ENCODE data around the gene ENTHD1. TPM values are rescaled to one million over a fixed set of nuclear protein-coding genes. Genes with fewer than 3 reads are reported as not detected.

ENTHD1 gene
- total RNA-seq, 3 donors from 2014 or later (not counting 1 experiment from before 2014, with no cell fraction given), result not detected

DNA sequence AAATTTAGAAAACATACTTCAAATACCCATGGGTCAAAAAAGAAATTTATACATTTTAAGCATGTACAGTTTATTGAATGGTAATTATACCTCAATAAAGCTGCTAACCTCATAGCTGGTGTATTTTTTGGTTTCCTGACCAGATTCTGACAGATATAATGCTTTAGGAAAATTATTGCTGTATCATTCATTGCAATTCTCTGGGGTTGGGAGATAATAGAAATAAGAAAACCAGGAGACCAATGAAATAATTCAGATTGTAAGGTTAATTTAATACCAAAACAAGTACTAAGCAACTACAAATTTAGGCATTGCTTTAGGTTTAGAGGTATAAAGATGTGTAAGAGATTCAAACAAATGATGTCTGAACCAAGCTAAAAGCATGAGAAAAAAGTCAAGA is 120.1 kb downstream of the ENTHD1 start:
- no peak overlapping the region for H3K27ac Mint-ChIP-seq
- Histone ChIP-seq H3K9me3 (ENCODE audit: control insufficient read depth, insufficient read depth, low read length) (peaks cover 2% of the 10 kb centered on the region), H3K36me3 (ENCODE audit: control insufficient read depth, insufficient read depth, low read length) (no peaks in the 10 kb centered on the region), H3K27ac (ENCODE audit: low read length) (no peak overlapping the region), H3K27me3 (ENCODE audit: control insufficient read depth, insufficient read depth, low read length) (no peaks in the 10 kb centered on the region), H3K4me1 (ENCODE audit: control insufficient read depth, insufficient read depth, low read length) (no peaks in the 10 kb centered on the region), H3K4me3 (ENCODE audit: low read length) (no peak overlapping the region)
- H3K4me1 Mint-ChIP-seq, result peaks cover 14% of the 10 kb centered on the region in 2 donors
- no peak for ATAC-seq
- H3K9me3 Mint-ChIP-seq, result no peaks in the 10 kb centered on the region
- no peak for TF ChIP-seq CTCF (IDR thresholded peaks at IDR 0.05)
- no peak for DNase-seq
- H3K4me3 Mint-ChIP-seq, result no peak overlapping the region
- H3K36me3 Mint-ChIP-seq, result peaks cover 8% of the 10 kb centered on the region
- peaks cover 7% of the 10 kb centered on the region in 2 donors for H3K27me3 Mint-ChIP-seq (ENCODE audit: low read depth in 2 of 2)
- intact Hi-C loops (cut with micrococcal nuclease), result no loop called here

GRCh38 chr22:39771486-39771885 is 122.1 kb downstream of the ENTHD1 start:
- Mint-ChIP-seq H3K4me3 (no peak overlapping the region), H3K27ac (no peak overlapping the region), H3K36me3 (peaks cover 8% of the 10 kb centered on the region), H3K4me1 (peaks cover 14% of the 10 kb centered on the region in 2 donors), H3K9me3 (no peaks in the 10 kb centered on the region), H3K27me3 (ENCODE audit: low read depth in 2 of 2) (peaks cover 13 to 15% of the 10 kb centered on the region in 2 donors)
- Histone ChIP-seq H3K27ac (ENCODE audit: low read length) (no peak overlapping the region), H3K4me1 (ENCODE audit: control insufficient read depth, insufficient read depth, low read length) (no peaks in the 10 kb centered on the region), H3K9me3 (ENCODE audit: control insufficient read depth, insufficient read depth, low read length) (peaks cover 2% of the 10 kb centered on the region), H3K4me3 (ENCODE audit: low read length) (no peak overlapping the region), H3K36me3 (ENCODE audit: control insufficient read depth, insufficient read depth, low read length) (no peaks in the 10 kb centered on the region), H3K27me3 (ENCODE audit: control insufficient read depth, insufficient read depth, low read length) (no peaks in the 10 kb centered on the region)
- WGBS (ENCODE audit: insufficient coverage), result 87% methylated on average over 2 of the region's 2 CpGs
- TF ChIP-seq CTCF (IDR thresholded peaks at IDR 0.05), result no peak
- no peak for ATAC-seq
- intact Hi-C loops (cut with micrococcal nuclease), result no loop called here
- DNase-seq, result no peak

DNA sequence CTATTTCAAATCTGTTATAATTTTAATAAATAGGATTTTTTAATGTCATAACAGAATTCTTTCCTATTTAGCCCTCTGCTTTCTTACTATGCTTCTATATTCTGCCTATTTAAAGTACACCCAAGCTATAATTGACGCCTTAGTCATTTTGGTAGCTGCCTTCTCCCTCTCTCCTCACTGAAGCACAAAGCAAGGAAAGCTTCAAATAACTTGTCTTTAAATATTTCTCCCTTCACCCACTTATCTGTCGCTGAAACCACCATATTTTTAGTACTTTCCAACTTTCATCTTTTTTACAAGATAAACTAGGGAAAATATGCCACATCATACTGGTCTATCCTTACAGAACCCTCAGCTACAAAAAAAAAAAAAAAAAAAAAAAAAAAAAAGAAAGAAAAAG is 127.9 kb downstream of the ENTHD1 start:
- Histone ChIP-seq H3K27ac (ENCODE audit: low read length) (no peak overlapping the region), H3K36me3 (ENCODE audit: control insufficient read depth, insufficient read depth, low read length) (no peaks in the 10 kb centered on the region), H3K9me3 (ENCODE audit: control insufficient read depth, insufficient read depth, low read length) (no peaks in the 10 kb centered on the region), H3K4me3 (ENCODE audit: low read length) (no peak overlapping the region), H3K27me3 (ENCODE audit: control insufficient read depth, insufficient read depth, low read length) (peaks cover 2% of the 10 kb centered on the region), H3K4me1 (ENCODE audit: control insufficient read depth, insufficient read depth, low read length) (no peaks in the 10 kb centered on the region)
- no peak overlapping the region for H3K4me3 Mint-ChIP-seq
- 77% methylated on average over 2 of the region's 2 CpGs for WGBS (ENCODE audit: insufficient coverage)
- DNase-seq (no peak), ATAC-seq (no peak)
- H3K9me3 Mint-ChIP-seq, result no peaks in the 10 kb centered on the region
- no peaks in the 10 kb centered on the region for H3K4me1 Mint-ChIP-seq
- intact Hi-C loops (cut with micrococcal nuclease), result no loop called here
- H3K27ac Mint-ChIP-seq, result no peak overlapping the region
- H3K27me3 Mint-ChIP-seq (ENCODE audit: low read depth in 2 of 2), result peaks cover 28 to 38% of the 10 kb centered on the region in 2 donors
- H3K36me3 Mint-ChIP-seq, result no peaks in the 10 kb centered on the region
- no peak for TF ChIP-seq CTCF (IDR thresholded peaks at IDR 0.05)

- intact Hi-C loops (cut with micrococcal nuclease), result no loop called here
- H3K27ac ChIP-seq (ENCODE audit: low read length), result no peak overlapping the region
- ATAC-seq (no peak), DNase-seq (no peak)
- Mint-ChIP-seq H3K36me3 (no peaks in the 10 kb centered on the region), H3K27me3 (ENCODE audit: low read depth in 2 of 2) (peaks cover 33 to 44% of the 10 kb centered on the region in 2 donors), H3K4me3 (no peak overlapping the region), H3K9me3 (no peaks in the 10 kb centered on the region), H3K27ac (no peak overlapping the region), H3K4me1 (no peaks in the 10 kb centered on the region)
- 63% methylated on average over 3 of the region's 3 CpGs for WGBS (ENCODE audit: insufficient coverage)
- H3K4me1 ChIP-seq (ENCODE audit: control insufficient read depth, insufficient read depth, low read length), result no peaks in the 10 kb centered on the region
- no peak for TF ChIP-seq CTCF (IDR thresholded peaks at IDR 0.05)
- no peak overlapping the region for H3K4me3 ChIP-seq (ENCODE audit: low read length)
- H3K36me3 ChIP-seq (ENCODE audit: control insufficient read depth, insufficient read depth, low read length), result no peaks in the 10 kb centered on the region
- H3K9me3 ChIP-seq (ENCODE audit: control insufficient read depth, insufficient read depth, low read length), result no peaks in the 10 kb centered on the region
- peaks cover 2% of the 10 kb centered on the region for H3K27me3 ChIP-seq (ENCODE audit: control insufficient read depth, insufficient read depth, low read length)
These were observed 128.5 kb downstream of the ENTHD1 start for GRCh38 chr22:39765046-39765445.

Data from natural killer cell (primary cell).